ENCODE measurements around the gene ADAM19.

ADAM19 gene

DNA sequence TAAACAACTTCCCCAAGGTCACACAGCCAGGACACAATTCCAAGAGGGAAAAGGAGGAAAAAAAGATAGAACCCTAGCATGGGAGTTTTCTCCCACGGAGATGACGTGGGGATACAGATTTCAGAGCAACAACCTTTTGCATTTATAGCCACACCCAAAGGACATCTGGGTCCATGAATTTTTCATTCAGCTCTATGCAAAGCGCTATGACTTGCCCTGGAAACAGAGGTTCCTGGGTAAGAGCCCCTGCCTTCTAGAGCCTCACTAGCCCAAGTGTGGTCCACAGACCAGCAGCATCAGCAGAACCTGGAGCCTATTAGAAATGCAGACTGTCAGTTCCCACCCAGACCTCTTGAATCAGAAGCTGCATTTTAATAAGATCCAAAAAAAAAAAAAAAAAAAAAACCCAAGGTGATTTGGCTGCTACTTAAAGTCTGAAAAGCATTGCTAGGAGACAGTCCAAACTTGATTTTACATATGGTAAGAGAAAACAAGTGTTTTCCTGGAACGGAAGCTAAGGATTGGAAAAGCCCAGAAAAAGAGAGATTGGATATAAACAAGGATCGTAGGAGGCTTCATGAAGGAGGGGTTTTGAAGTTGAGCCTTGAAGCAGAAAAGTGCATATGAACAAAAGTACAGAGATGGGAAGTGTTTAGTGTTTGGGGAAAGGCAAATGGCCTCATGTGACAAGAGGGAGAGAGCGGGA is 17.6 kb upstream of the ADAM19 start:
- no peak for TF ChIP-seq MYC (IDR thresholded peaks at IDR 0.05; ENCODE audit: low read depth, low read length)
- TF ChIP-seq, protein P1, sequence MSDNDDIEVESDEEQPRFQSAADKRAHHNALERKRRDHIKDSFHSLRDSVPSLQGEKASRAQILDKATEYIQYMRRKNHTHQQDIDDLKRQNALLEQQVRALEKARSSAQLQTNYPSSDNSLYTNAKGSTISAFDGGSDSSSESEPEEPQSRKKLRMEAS (IDR thresholded peaks at IDR 0.05; ENCODE audit: low read depth, low read length) = no peak
- no peak for TF ChIP-seq POLR2A (IDR thresholded peaks at IDR 0.05; ENCODE audit: extremely low read depth, insufficient read length)
- TF ChIP-seq, protein P2, sequence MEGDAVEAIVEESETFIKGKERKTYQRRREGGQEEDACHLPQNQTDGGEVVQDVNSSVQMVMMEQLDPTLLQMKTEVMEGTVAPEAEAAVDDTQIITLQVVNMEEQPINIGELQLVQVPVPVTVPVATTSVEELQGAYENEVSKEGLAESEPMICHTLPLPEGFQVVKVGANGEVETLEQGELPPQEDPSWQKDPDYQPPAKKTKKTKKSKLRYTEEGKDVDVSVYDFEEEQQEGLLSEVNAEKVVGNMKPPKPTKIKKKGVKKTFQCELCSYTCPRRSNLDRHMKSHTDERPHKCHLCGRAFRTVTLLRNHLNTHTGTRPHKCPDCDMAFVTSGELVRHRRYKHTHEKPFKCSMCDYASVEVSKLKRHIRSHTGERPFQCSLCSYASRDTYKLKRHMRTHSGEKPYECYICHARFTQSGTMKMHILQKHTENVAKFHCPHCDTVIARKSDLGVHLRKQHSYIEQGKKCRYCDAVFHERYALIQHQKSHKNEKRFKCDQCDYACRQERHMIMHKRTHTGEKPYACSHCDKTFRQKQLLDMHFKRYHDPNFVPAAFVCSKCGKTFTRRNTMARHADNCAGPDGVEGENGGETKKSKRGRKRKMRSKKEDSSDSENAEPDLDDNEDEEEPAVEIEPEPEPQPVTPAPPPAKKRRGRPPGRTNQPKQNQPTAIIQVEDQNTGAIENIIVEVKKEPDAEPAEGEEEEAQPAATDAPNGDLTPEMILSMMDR (IDR thresholded peaks at IDR 0.05; ENCODE audit: low read depth, low read length) = no peak
- no peak for DNase-seq (ENCODE audit: low read depth)
- no peak overlapping the region for H3K4me3 ChIP-seq (ENCODE audit: low read depth, low read length)

DNA sequence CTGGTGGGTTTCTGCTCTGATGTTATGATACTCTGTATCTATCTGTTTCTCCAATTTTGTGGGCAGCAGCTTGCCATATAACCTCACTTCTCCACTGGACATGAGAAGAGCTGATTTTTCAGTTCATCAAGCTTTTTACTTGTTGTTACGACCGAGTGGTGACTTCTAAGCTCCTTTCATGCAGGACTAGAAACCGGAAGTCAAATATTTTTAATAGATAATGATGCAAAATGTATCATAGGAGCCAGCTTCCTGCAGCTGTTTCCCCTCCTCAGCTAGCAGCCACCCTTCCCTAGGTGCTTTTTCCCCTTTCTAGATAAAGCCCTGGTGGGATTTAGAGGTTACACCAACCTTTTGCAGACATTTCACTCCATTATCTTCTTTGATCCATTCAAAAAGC is 17.0 kb upstream of the ADAM19 start:
- no peak overlapping the region for H3K4me3 ChIP-seq (ENCODE audit: low read depth, low read length)
- TF ChIP-seq, protein P2 (IDR thresholded peaks at IDR 0.05; ENCODE audit: low read depth, low read length) = no peak
- TF ChIP-seq, protein P1 (IDR thresholded peaks at IDR 0.05; ENCODE audit: low read depth, low read length) = no peak
- TF ChIP-seq POLR2A (IDR thresholded peaks at IDR 0.05; ENCODE audit: extremely low read depth, insufficient read length) = no peak
- no peak for TF ChIP-seq MYC (IDR thresholded peaks at IDR 0.05; ENCODE audit: low read depth, low read length)
- peak; percentile 25 for DNase-seq (ENCODE audit: low read depth)

DNA sequence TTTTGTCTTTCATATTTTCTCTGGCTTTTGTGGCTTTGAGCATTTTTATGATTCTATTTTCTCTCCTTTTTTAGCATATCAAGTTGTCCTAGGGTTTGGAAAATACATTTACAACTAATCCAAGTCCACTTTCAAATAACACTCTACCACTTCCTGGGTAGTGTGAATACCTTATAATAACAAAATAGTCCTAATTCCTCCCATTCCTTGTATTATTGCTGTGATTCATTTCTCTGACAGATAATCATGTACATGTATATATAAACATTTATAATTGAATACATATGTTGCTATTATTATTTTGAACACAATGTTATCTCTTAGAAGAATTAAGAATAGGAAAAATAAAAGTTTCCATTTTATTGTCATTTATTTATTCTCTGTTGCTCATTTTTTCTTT is 14.9 kb upstream of the ADAM19 start:
- DNase-seq (ENCODE audit: low read depth) = no peak
- H3K4me3 ChIP-seq (ENCODE audit: low read depth, low read length) = no peak overlapping the region
- TF ChIP-seq MYC (IDR thresholded peaks at IDR 0.05; ENCODE audit: low read depth, low read length) = no peak
- TF ChIP-seq, protein P1 (IDR thresholded peaks at IDR 0.05; ENCODE audit: low read depth, low read length) = no peak
- TF ChIP-seq POLR2A (IDR thresholded peaks at IDR 0.05; ENCODE audit: extremely low read depth, insufficient read length) = no peak
- TF ChIP-seq, protein P2 (IDR thresholded peaks at IDR 0.05; ENCODE audit: low read depth, low read length) = no peak

DNA sequence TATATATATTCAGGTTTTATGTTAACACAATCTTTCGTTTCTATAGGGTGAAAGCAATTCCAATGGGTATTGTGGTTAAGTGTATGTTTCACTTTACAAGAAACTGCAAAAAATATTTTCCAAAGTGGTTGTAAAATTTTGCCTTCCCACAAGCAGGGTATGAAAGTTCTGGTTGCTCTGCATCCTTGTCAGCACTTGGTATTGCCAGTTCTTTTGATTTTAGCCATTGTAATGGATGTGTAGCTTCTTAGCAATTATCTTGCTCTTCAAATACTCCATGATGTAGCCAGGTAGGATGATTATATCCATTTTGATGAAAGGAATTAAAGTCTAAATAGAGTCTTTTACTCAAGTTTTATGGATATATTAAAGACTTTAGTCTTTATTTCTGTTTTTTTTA is 9.1 kb upstream of the ADAM19 start:
- TF ChIP-seq, protein P1 (IDR thresholded peaks at IDR 0.05; ENCODE audit: low read depth, low read length) = no peak
- TF ChIP-seq POLR2A (IDR thresholded peaks at IDR 0.05; ENCODE audit: extremely low read depth, insufficient read length) (no peak), MYC (IDR thresholded peaks at IDR 0.05; ENCODE audit: low read depth, low read length) (no peak)
- TF ChIP-seq, protein P2 (IDR thresholded peaks at IDR 0.05; ENCODE audit: low read depth, low read length) = no peak
- no peak for DNase-seq (ENCODE audit: low read depth)

DNA sequence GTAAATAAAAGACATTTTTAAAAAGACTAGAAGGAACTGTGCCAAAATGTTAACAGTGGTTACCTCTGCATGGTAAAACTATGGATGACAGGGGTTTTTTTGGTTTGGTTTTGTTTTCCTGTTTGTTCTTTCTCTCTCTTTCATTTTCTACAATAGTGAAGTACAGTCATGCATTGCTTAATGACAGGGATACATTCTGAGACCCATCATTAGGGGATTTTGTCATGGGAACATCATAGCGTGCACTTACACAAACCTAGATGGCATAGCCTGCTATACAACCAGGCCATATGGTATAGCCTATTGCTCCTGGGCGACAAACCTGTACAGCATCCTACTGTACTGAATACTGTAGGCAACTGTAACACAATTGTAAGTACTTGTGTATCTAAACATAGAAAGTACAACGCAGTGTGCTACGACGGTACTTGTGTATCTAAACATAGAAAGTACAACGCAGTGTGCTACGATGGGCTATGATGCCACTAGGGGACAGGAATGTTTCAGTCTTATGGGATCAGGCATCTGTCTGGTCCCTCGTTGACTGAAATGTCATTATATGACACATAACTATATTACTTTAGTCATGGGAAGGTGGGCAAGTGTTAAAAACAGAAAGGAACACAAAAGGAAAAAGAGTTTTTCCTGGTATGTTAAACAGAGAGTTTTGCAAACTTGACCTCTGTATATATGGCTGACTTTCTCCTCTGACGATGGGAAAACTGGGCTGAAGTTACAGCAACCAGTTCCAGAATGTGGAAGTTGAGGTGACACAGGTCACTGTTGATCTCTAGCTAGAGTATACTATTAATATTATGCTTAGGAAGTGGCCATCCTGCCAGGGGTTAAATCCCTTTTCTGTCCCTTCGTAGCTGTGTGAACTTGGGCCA is 7.4 kb upstream of the ADAM19 start:
- TF ChIP-seq MYC (IDR thresholded peaks at IDR 0.05; ENCODE audit: low read depth, low read length) (no peak), POLR2A (IDR thresholded peaks at IDR 0.05; ENCODE audit: extremely low read depth, insufficient read length) (no peak)
- TF ChIP-seq, protein P2 (IDR thresholded peaks at IDR 0.05; ENCODE audit: low read depth, low read length) = no peak

More for the DNA sequence above, 9.1 kb upstream of the ADAM19 start:
- H3K4me3 ChIP-seq (ENCODE audit: low read depth, low read length) = no peak overlapping the region

More for the DNA sequence above, 7.4 kb upstream of the ADAM19 start:
- DNase-seq (ENCODE audit: low read depth) = no peak
- no peak overlapping the region for H3K4me3 ChIP-seq (ENCODE audit: low read depth, low read length)
